Measurements from ENCODE around the gene FER1L5.
A peak's percentile ranks its signal among the peaks of the same experiment; 100 is the strongest.

The FER1L5 gene

DNA sequence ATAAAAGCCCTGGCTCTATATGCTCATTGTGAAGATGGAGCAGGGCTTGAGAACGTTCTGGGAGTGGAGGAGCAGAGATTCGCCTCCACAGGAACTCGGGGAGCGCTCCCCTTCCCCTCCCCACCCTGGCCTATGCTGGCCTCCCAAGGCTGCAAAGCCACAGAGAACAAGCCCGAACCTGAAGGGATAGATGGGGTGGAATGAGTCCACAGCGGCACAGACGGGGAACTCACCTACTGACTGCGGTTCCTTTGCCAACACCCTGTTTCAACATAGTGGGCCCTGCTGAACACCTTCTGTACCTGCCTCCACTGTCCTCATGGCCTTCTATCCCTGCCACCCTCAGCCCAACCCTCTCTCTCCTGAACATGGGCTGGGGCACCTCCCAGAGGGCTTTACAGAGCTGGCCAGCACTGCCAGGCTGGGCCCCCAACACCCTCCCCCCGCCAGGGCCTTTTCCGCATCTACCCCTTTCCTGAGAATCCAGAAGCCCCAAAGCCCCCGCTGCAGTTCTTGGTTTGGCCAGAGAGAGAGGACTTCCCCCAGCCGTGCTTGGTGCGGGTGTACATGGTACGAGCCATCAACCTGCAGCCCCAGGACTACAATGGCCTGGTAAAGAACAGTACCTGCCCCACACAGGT, 55.8 kb downstream of the FER1L5 start:
- no peak for DNase-seq

DNA sequence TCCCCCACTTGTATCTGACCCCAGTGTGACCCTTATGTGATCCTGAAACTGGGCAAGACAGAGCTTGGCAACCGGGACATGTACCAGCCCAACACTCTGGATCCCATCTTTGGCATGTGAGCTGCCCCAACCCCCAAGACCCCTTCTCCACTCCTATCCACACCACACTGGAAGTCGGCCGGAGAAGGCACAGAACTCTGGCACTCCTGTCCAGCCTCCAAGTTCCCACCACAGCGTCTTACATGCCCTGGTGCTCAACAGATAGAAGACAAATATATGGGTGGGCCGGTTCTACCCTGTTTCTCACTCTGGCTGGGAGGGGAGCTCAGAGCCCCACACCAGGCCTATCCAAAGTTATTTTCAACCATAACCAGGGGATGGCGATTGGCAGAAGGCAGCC, 56.5 kb downstream of the FER1L5 start:
- DNase-seq = no peak

DNA sequence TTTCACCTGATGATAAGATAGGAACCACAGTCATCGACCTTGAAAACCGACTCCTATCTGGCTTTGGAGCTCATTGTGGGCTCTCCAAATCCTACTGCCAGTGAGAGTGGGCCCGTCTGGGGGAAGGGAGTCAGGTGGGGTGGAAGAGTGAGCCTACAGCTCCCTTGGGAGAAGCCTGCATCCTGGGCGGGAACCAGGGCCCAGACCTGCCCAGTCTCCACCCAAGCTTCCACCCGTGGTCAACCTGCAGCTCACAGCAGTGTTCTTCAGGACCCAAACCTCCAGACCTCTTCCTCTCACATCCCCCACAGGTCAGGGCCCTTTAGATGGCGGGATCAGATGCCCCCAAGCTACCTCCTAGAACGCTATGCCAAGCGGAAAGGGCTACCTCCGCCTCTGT, 57.1 kb downstream of the FER1L5 start:
- no peak for DNase-seq

DNA sequence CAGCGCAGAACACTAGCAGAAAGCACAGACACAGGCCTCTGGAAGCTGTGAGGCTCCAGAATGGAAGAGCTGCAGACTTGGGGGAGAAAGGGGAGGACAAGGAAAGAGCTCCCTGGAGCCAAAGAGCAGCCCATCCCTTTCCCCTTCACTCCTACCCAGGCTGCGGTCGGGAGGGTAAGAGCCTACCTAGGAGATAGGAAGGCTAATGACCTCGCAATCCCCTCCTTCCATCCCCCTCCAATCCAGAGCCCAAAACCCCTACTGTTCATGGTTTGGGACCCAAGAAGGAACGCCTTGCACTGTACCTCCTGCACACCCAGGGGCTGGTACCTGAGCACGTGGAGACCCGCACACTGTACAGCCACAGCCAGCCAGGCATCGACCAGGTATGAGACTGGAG, 57.5 kb downstream of the FER1L5 start:
- no peak for DNase-seq

DNA sequence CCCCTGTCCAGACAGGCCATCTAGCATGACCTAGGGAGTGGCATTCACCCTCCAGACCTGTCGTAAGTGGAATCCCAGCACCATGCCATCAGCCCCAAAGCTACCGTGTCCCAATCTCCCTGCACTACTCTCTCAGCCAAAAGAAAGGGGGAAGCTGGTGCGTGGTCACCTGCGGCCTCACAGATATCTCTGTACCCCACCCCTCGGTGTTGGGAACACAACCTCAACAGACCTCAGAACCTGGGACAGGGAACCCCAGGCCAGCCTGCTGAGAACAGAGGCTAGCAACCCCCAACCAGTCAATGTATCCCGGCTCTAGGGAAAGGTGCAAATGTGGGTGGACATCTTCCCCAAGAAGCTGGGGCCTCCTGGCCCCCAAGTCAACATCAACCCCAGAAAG, 59.1 kb downstream of the FER1L5 start:
- no peak for DNase-seq

DNA sequence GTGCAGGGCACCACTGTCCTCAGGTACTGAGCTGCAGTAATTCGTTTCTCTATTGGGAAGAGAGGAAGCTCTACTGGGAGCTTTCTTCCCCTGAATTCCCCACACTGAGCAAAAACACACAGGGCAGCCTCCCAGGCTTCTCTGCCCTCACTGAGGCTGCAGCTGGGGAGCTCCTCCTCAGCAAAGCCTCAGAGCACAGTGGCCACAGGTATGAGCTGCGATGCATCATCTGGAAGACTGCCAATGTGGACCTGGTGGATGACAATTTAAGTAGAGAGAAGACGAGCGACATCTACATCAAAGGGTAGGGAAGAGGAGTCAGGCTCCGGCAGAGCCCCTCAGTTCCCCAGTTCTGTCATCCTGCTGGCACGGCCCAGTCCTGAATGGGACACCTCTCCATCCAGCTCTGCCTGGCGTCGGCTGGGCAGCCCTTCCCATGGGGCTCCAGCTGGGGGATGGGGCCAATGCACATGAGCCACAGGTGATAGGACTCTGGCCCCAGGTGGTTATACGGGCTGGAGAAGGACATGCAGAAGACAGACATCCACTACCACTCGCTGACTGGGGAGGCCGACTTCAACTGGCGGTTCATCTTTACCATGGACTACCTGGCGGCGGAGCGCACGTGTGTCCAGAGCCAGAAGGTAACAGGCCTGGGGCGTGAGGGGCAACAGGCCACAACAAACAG, 59.7 kb downstream of the FER1L5 start:
- no peak for DNase-seq

DNA sequence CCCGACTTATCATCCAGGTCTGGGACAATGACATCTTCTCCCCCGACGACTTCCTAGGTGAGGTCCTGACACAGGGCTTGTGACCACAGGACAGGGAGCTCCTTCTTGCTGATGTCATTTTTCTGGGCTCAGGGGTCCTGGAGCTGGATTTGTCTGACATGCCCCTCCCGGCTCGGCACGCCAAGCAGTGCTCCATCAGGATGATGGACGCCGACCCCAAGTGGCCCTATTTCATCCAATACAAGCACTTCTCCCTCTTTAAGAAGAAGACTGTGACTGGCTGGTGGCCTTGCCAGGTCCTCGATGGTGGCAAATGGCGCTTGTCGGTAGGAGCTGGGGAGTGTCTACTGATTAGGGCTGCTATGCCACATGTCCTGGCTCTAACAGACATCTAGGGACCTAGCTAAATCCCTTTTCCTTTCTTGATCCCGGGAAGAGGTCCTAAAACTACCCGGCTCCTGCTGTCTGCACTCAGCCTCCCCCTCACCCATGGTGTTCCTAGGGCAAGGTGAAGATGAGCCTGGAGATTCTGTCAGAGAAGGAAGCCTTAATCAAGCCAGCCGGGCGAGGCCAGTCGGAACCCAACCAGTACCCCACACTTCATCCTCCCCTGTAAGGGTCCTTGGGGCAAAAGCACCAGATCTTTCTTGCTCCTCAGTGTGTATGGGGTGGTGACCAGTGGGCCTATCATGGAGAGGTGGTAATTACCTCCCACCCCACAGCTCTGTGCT, 60.6 kb downstream of the FER1L5 start:
- no peak for DNase-seq

DNA sequence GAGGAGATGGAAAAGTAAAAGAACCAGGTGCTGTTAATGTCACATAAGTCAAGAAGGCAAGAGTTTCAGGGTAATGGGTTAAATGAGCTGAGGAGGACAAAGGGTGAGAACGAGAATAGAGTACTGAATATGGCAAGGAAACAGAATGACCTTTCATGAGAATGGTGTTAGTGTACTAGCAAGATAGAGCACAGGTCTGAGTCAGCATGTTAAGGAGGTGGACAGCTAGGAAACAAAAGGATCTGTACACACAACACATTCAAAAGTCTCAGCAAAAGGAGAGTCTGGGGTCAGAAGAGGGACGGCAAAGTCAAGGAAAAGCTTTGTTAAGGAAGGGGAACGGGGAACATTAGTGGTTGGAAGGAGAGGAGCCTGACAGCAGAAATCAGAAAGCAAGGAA, 68.4 kb downstream of the FER1L5 start:
- DNase-seq = no peak

DNA sequence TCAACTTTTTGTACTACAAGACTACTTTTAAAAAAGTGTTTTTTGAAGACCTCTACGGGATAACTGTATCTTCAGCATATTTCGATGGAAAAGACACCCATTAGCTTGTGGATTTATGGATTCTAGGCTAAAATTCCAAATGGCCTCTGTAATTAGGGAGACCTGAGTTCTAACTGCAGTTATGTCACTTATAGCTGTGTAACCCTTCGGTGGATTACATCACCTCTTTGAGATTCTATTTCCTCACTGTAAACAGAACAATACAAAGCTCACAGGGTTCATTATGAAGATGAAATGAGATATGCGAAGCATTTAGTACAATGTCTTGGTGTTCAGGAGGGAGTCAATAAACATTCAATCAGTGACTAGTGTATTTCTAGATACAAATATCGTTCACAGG, 73.1 kb downstream of the FER1L5 start:
- DNase-seq = no peak

DNA sequence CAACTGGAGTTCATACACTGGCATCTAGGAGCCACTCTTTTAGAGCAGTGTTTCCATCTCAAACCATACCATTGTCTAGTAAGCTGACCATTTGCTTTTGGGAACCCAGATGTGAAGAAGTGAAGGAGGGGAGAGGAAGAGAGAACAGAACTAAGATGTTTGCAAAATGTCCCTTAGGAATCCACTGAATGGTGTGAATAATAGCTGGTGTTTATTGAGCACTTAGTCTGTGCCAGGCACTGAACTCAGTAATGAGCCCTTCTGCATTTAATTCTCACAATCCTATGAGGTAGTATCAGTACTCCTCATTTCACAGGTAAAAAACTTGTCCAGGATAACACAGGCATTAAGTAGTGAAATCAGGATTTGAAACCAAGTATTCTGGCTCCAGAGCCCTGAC, 73.8 kb downstream of the FER1L5 start:
- DNase-seq = no peak

DNA sequence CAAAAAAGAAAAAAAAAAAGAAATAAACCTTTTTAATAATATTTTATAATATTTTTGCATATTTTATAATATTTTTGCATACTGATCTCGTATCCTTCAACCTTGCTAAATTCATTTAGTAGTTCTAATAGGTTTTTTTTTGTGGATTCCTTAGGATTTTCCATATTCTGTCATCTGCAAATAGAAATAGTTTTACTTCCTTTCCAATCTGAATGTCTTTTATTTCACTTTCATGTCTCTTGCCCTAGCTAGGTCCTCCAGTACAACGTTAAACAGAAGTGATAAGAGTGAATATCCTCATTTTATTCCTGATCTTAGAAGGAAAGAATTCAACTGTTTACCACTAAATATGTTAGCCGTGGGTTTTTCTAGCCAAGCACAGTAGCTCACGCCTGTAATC, 83.6 kb downstream of the FER1L5 start:
- DNase-seq = no peak

DNA sequence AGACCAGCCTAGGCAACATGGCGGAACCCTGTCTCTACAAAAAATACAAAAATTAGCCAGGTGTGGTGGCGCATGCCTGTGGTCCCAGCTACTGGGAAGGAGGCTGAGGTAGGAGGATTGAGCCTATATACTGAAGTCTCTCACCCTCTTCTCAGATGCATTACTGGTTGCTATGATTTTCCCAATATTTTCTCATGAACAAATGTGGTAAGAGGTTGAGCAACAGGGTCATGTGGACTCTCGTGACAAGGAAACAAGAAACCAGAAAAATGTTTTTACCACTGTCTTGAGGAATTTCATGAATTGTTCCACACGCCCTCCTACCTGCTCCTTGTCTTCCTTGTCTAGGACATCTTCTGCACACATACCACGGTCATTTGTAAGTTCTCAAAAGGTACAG, 84.9 kb downstream of the FER1L5 start:
- no peak for DNase-seq

DNA sequence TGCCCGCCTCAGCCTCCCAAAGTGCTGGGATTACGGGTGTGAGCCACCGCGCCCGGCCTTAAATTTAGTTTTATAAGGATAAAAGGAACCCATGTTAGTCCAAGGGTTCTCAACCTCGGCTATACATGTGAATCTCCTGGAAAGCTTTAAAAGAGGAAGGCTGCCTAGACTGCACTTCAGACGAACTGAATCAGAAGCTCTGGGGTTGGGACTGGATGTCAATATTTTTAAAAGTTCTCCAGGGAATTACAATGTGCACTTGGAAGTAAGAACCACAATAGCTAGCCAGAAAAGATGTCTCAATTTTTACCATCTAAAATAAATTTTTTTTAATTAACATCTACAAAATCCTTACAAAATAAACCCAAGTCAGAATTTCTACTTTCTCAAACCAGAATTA, 87.2 kb downstream of the FER1L5 start:
- no peak for DNase-seq

DNA sequence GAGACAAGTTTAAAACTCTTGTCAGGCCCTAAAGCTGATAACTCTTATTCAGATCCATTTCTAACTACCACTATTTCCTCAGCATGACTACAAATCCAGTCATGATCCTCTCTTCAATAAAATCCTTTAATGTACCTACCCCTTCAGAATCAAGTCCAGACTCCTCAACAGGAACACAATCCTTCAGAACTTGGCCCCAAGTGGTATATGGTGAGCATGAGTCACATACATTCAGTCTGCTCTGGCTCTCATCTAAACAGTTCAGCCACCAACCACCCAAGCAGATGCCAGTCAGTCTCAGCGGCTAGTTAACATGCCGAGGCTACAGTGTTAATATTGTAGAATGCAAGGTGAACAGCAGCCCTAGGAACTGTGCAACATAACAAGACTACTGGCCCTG, 87.6 kb downstream of the FER1L5 start:
- no peak for DNase-seq

DNA sequence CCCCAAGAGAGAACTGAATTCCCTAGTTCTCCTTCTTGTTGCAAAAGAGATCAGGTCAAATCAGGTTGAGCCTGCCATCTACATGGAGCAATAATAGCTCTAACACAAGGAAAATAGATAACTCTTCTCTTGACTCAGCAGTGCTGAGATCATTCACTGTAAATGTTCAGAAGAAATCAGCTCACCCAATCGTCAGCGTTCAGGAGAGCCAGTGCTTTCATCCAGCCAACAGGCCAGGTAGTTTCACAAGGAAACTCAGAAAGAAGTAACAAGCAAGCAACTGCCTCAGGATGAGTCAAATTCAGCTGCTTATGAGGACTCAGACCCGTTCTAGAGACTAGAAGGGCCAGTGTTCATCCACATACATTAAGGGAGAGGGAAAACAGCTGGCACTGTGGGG, 91.4 kb downstream of the FER1L5 start:
- DNase-seq = peak in 1 of 5 experiments; percentile 19

DNA sequence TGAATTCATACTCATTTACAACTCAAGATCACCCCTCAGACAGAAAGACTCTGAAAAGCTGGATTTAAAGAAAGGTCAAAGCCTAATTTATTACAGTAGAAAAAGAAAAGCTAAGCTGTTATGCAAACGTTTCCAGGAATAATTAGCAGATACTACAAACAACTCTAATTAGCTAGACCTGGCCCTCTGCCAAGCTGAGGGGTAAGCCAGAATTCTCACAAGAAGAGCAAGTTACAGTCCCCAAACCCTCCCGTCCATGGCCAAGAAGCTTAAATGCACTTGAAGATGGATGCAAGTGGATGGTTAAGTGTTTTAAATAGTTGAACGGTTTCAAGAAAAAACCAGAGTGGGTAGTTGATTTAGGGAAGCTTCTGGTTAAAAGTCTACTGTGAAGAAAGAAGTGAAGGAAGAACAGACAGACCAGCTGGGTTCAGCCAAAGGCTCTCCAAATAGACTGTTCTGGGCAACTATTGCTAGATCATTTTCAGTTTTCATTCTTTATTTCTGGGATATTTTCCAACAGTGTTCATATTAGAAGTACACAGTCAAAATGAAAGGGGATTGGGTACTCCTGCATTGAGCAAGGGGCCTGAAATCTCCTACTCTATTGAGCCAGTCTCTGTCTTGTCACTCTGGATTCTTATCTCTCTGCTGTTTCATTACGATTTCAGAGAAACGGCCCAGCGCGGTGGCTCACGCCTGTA, 92.5 kb downstream of the FER1L5 start:
- no peak for DNase-seq

DNA sequence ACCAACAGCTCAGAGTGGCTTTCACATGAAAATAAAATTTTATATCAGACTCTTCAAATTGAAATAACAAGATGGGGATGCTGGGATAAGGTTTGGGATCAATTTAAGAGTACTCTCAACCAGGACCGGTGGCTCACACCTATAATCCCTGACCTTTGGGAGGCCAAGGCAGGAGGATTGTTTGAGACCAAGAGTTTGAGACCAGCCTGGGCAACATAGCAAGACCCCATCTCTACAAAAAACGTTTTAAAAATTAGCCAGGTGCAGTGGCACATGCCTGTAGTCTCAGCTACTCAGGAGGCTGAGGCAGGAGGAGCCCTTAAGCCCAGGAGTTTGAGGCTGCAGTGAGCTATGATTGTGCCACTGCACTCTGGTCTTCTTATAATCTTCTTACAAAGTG, 94.7 kb downstream of the FER1L5 start:
- DNase-seq = no peak

DNA sequence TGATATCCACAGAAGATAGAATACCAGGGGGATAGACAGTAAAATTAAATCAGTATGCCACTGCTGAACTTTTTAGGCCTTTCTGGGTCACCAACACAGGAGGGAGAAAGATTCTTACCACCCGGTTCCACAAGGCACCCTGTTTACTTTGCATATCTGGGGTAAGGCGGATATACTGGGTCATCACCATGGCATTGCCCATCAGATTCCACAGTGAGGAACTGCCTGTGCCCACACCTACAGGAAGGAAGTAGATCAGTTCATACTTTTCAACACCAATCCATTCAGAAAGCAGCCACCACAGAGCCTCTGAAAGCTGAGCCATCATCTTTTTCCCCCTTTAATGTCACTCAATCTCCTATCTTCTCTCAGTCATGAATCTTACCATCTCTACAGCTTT, 95.3 kb downstream of the FER1L5 start:
- DNase-seq = peak in 1 of 5 experiments; percentile 64

DNA sequence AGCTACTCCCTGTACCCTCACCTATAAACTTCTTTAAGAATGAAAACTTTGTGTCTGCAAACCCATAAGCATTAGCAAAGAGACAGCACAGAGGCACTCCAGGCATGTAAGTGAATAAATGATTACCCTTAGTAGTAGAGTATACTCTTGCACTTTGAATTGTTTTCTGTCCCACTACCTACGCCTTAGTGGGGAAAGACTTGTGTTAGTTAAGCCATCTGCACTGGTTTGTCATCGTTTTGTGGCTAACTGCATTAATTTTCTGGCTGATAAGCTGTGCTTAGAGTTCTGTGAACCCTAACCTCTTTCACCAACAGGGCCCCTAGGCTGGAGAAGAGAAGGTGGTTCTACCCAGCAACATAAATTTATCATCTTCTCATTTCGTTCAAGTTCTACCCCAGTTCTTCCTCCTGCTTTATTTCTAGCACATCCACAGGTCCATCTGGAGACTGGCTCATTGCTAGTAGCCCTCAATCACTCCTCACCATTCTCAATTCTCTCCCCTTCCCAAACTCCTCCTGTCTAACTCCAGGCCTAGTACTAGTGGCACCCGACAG, 96.6 kb downstream of the FER1L5 start:
- DNase-seq = no peak

DNA sequence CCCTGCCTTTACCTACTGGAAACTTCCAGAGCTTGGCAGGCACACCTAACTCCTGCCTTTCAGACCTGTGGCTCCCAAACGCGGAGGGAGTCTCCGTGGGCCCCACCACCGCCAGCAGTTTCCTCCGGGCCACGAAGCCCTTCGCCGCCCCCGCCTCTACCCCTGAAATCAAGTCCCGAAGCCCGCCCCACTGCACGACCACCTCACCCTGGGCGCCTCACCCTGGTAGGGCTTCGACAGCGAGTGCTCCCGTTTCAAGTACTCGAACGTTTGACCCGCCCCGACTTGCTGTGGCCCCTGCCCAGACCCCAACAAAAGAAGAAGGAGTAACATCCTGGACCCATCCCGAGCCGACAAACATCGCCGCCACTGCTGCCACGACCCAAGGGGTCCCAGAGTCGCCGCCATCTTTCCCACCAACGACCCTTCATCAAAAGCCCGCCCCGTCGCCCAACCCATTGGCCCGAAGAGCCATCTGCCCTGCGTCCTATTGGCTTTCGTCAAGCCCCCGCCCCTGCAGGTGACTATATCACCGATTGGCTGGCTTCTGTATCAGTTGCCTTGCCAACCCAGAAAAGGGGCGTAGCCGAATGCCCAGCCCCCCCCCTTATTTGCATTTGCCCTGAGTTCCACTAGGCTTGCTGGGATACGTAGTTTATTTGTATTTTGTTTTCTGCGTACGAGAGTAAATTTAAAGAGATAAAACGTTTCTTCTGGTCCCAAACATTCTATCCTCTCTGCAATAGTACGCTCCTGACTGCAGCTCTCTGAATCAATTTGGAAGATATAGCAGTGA, 97.3 kb downstream of the FER1L5 start, which contains the start of gene LMAN2L:
Gene LMAN2L, minus strand, starts transcription at position 432 of the 796 bp plus-strand sequence. Its CDS starts 24 bp downstream, at position 408.
- peak; percentile 89 to 98 (median 95) for DNase-seq

DNA sequence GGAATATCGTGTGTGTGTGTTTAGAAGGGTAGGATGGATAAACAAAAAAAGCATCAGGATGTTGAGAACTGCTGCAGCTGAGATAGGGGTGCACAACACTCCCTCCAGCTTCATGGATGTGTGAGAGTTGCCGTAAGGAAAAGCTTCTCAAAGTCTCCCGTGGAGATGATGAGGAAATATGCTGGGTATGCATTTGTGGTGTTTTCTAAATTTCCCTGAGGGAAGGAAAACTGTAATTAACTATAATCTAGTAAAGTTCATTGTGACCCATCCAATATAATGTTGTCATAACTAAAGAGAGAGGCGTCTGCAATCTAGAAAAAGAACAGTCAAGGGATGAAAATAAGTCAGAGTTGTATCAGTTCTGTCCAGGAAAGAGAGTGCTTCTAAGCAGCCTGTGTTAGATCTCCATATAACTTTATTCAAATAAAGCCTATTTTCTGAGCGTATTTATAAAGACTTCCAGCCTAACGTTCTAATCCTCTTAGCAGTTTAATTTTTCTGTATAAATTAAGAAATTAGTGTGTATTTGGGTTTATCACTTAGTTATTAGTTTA, 104.6 kb downstream of the FER1L5 start:
- no peak for DNase-seq

DNA sequence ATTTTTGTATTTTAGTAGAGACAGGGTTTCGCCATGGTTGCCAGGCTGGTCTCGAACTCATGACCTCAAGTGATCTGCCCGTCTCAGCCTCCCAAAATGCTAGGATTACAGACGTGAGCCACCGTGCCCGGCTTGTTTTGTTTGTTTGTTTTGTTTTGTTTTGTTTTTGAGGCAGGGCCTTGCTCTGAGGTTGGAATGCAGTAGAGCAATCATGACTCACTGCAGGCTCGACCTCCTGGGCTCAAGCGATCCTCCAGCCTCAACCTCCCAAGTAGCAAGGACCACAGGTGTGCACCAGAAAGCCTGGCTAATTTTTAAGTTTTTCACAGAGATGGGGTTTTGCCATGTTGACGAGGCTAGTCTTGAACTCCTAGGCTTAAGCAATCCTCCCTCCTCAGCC, 109.2 kb downstream of the FER1L5 start:
- DNase-seq = no peak

All from T-helper 2 cell (primary cell).